HepG2 (cell line): ENCODE results near the gene STC2. TPM values are rescaled to one million over a fixed set of nuclear protein-coding genes. Genes with fewer than 3 reads are reported as not detected.

Source experiments
- AKAP8 ChIP-seq: sonication (generic); formaldehyde crosslinking; IDR thresholded peaks from 2 replicates; pipeline ENCODE4 v1.5.1; 2020; ENCODE audit warnings: mild to moderate bottlenecking, missing genetic modification reagents
- ATF4 ChIP-seq, 2 experiments: fragments of 450-650 bp in 1 of 2; sonication (generic) in 1 of 2; formaldehyde crosslinking; IDR thresholded peaks; 2 replicates each; pipeline versions ENCODE4 v1.5.0 to v1.8.0; 2020 to 2022; ENCODE audit warnings: mild to moderate bottlenecking in 1 of 2, missing genetic modification reagents in 1 of 2
- BHLHE40 ChIP-seq: IDR thresholded peaks from 2 replicates; pipeline ENCODE4 v1.6.1; 2011; ENCODE audit warnings: low read length, improper control_type of control experiment
- CREM ChIP-seq, 2 experiments: sonication (generic) in 1 of 2; formaldehyde crosslinking in 1 of 2; IDR thresholded peaks; 2 replicates each; pipeline versions ENCODE4 v1.4.0 to v1.6.1; 2016 to 2020; ENCODE audit warnings: antibody characterized with exemption in 1 of 2, mild to moderate bottlenecking in 1 of 2, missing genetic modification reagents in 1 of 2
- ELF4 ChIP-seq: sonication (generic); formaldehyde crosslinking; IDR thresholded peaks from 2 replicates; pipeline ENCODE4 v1.5.0; 2020; ENCODE audit warnings: missing genetic modification reagents, mild to moderate bottlenecking, moderate library complexity, borderline replicate concordance
- ERF ChIP-seq: IDR thresholded peaks from 2 replicates; pipeline ENCODE4 v1.6.1; 2018; ENCODE audit warnings: missing biosample characterization, missing genetic modification reagents
- MBNL3 ChIP-seq: fragments of 250-450 bp; sonication (Bioruptor Pico); conservative IDR thresholded peaks from 2 replicates; pipeline ENCODE4 v1.8.0; 2022; ENCODE audit warnings: mild to moderate bottlenecking, inconsistent platforms
- RNF2 ChIP-seq: fragments of 450-650 bp; conservative IDR thresholded peaks from 2 replicates; pipeline ENCODE4 v1.6.1; 2016; ENCODE audit warnings: low read depth
- SUZ12 ChIP-seq: fragments of 150-350 bp; IDR thresholded peaks from 2 replicates; pipeline ENCODE4 v1.6.1; 2014; ENCODE audit warnings: low read depth, low read length
- ZBTB20 ChIP-seq: sonication (generic); formaldehyde crosslinking; IDR thresholded peaks from 2 replicates; pipeline ENCODE4 v1.8.1; 2023; ENCODE audit warnings: missing genetic modification reagents, low read depth, mild to moderate bottlenecking, borderline replicate concordance
- ZGPAT ChIP-seq: IDR thresholded peaks from 2 replicates; pipeline ENCODE4 v1.6.1; 2016; ENCODE audit warnings: mild to moderate bottlenecking
- ZNF136 ChIP-seq: sonication (generic); formaldehyde crosslinking; IDR thresholded peaks from 2 replicates; pipeline ENCODE4 v1.8.1; 2022; ENCODE audit warnings: low read depth, mild to moderate bottlenecking, moderate library complexity, missing genetic modification reagents
- ZNF3 ChIP-seq: IDR thresholded peaks from 2 replicates; pipeline ENCODE4 v1.7.0; 2017; ENCODE audit warnings: inconsistent platforms
- ZNF557 ChIP-seq: sonication (generic); formaldehyde crosslinking; IDR thresholded peaks from 2 replicates; pipeline ENCODE4 v1.4.0; 2020; ENCODE audit warnings: missing genetic modification reagents
- ZNF639 ChIP-seq: conservative IDR thresholded peaks from 2 replicates; pipeline ENCODE4 v1.6.1; 2018; ENCODE audit warnings: missing genetic modification reagents
- polyA plus RNA-seq, 8 experiments: library from polyadenylated mRNA; depleted of rRNA in 3 of 8; stranded (reverse) in 7 of 8; unstranded in 1 of 8; fragments of >200 nt; fragmentation: Illumina TruSeq in 4 of 8; extraction: Trizol in 4 of 8; gene quantifications; 2 replicates each; pipeline versions ENCODE4 v1.2.1 to v1.2.3, GENCODE V29; 2011 to 2016; ENCODE audit warnings: low read depth in 4 of 8, missing spikeins in 1 of 8, mixed read lengths in 1 of 8; ENCODE audit not compliant: insufficient read depth in 1 of 8
- total RNA-seq, 5 experiments: library from RNA; depleted of rRNA; stranded (reverse); fragments of >200 nt; fragmentation: Illumina TruSeq; extraction: Trizol; gene quantifications; 2 replicates each; pipeline ENCODE4 v1.2.3, GENCODE V29; 2016; ENCODE audit warnings: low read depth in 1 of 5
- TF ChIP-seq, protein P1 (sequence below): sonication (generic); formaldehyde crosslinking; IDR thresholded peaks from 2 replicates; pipeline ENCODE4 v1.4.0; 2020; ENCODE audit warnings: missing genetic modification reagents, mild to moderate bottlenecking, borderline replicate concordance
- TF ChIP-seq, protein P2 (sequence below): sonication (generic); formaldehyde crosslinking; IDR thresholded peaks from 2 replicates; pipeline ENCODE4 v1.4.0; 2020; ENCODE audit warnings: missing genetic modification reagents, borderline replicate concordance

STC2 gene
- total and polyA plus RNA-seq, 2 of the 13 experiments (the other 11 are each of a cell fraction or from before 2014, with no cell fraction given): 27.1 to 69.2 TPM

DNA sequence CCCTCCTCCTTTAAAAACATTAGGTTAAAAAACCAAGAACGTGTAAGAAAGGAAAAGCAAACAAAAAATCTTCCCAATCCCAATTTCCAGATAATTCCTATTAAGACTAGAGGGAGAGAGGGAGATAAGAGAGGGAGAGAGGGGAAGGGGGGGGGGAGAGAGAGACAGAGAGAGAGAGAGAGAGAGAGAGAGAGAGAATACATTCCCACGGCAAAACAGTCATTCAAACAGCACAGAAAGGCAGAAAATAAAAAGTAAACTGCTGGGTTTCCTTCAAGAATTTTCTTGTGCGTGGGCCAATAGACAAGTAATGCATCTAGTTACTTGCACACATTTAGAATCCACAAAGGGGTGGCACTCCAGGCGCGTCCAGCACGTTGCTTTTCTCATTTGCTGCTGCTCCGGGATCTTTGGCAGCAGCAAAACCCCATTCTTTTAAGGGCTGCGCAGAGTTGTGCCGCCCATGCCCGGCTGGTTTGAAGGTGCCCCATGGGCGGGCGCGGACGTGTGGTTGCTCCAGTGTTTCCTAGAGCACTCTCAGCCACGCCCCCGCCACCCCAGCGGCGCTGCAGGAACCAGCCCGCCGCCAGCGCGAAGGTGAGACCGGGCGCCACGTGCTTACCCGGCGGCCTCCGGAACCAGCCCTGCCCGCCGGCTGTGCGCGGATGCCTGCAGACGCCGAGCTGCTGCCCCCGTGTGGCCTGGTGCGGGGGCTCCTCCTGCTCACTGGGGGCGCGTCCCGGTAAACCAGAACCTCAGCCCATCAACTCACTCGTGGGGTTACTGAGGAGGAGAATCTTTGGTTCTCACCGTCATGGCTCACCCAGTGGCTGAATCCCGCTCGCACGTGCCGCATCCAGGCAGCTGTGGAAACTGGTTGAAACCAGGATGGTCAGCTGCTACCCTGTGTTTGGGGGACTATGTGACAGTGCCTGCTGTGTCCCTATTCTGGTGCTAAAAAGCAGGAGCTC is 44.6 kb downstream of the STC2 start (continued):
- TF ChIP-seq ZGPAT (CRISPR knock-in tag) (peak; percentile 97), BHLHE40 (peak; percentile 76), CREM (IDR thresholded peaks at IDR 0.05) (no peak), CREM (CRISPR knock-in tag; IDR thresholded peaks at IDR 0.05) (no peak), ZNF557 (CRISPR knock-in tag) (peak; percentile 99), SUZ12 (no peak), ATF4 (CRISPR knock-in tag; IDR thresholded peaks at IDR 0.05) (peak in 1 of 2 experiments; percentile 86; a peak in 2 of 4 replicates), ELF4 (CRISPR knock-in tag) (peak; percentile 76; the same call in 1 of the 2 replicates), ZBTB20 (CRISPR knock-in tag) (peak; percentile 87), MBNL3 (no peak), ZNF639 (peak; percentile 90), ZNF3 (CRISPR knock-in tag) (peak; percentile 33; the same call in 1 of the 2 replicates), RNF2 (peak; percentile 98), AKAP8 (no peak), ERF (CRISPR knock-in tag) (peak; percentile 100), ZNF136 (CRISPR knock-in tag) (peak; percentile 97; the same call in 1 of the 2 replicates)
- TF ChIP-seq, protein P1, sequence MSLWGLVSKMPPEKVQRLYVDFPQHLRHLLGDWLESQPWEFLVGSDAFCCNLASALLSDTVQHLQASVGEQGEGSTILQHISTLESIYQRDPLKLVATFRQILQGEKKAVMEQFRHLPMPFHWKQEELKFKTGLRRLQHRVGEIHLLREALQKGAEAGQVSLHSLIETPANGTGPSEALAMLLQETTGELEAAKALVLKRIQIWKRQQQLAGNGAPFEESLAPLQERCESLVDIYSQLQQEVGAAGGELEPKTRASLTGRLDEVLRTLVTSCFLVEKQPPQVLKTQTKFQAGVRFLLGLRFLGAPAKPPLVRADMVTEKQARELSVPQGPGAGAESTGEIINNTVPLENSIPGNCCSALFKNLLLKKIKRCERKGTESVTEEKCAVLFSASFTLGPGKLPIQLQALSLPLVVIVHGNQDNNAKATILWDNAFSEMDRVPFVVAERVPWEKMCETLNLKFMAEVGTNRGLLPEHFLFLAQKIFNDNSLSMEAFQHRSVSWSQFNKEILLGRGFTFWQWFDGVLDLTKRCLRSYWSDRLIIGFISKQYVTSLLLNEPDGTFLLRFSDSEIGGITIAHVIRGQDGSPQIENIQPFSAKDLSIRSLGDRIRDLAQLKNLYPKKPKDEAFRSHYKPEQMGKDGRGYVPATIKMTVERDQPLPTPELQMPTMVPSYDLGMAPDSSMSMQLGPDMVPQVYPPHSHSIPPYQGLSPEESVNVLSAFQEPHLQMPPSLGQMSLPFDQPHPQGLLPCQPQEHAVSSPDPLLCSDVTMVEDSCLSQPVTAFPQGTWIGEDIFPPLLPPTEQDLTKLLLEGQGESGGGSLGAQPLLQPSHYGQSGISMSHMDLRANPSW: 0 out of 2 replicates have a peak, but pooled peaks have one; percentile 30
- TF ChIP-seq, protein P2, sequence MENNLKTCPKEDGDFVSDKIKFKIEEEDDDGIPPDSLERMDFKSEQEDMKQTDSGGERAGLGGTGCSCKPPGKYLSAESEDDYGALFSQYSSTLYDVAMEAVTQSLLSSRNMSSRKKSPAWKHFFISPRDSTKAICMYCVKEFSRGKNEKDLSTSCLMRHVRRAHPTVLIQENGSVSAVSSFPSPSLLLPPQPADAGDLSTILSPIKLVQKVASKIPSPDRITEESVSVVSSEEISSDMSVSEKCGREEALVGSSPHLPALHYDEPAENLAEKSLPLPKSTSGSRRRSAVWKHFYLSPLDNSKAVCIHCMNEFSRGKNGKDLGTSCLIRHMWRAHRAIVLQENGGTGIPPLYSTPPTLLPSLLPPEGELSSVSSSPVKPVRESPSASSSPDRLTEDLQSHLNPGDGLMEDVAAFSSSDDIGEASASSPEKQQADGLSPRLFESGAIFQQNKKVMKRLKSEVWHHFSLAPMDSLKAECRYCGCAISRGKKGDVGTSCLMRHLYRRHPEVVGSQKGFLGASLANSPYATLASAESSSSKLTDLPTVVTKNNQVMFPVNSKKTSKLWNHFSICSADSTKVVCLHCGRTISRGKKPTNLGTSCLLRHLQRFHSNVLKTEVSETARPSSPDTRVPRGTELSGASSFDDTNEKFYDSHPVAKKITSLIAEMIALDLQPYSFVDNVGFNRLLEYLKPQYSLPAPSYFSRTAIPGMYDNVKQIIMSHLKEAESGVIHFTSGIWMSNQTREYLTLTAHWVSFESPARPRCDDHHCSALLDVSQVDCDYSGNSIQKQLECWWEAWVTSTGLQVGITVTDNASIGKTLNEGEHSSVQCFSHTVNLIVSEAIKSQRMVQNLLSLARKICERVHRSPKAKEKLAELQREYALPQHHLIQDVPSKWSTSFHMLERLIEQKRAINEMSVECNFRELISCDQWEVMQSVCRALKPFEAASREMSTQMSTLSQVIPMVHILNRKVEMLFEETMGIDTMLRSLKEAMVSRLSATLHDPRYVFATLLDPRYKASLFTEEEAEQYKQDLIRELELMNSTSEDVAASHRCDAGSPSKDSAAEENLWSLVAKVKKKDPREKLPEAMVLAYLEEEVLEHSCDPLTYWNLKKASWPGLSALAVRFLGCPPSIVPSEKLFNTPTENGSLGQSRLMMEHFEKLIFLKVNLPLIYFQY (CRISPR knock-in tag): peak; percentile 95
